ENCODE results near the gene GPRIN1. TPM values are rescaled to one million over a fixed set of nuclear protein-coding genes. Genes with fewer than 3 reads are reported as not detected.

GPRIN1 gene
- total and polyA plus RNA-seq, 4 donors = 0.23 to 0.50 (median 0.30) TPM; not detected in 1

DNA sequence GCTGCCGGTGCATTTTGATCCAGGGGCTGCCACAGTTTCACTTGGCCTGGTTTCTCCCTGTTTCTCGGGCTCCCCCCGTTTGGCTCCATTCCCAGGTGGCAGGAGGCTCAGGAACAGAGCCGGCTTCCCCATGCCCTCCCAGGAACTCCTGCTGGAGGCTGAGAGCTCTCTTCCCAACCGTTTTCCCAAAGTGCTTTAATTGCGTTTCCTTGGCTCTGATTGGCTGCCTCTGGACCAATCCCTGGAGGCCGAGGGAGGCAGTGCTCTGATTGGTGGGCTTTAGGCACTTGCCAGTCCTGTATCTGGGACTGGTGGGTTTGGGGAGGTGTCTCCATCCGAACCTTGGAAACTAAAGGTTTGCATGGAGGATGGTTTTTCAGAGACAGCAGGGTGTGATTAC is 42.2 kb upstream of the GPRIN1 start:
- WGBS = 88% methylated on average over 8 of the region's 8 CpGs

DNA sequence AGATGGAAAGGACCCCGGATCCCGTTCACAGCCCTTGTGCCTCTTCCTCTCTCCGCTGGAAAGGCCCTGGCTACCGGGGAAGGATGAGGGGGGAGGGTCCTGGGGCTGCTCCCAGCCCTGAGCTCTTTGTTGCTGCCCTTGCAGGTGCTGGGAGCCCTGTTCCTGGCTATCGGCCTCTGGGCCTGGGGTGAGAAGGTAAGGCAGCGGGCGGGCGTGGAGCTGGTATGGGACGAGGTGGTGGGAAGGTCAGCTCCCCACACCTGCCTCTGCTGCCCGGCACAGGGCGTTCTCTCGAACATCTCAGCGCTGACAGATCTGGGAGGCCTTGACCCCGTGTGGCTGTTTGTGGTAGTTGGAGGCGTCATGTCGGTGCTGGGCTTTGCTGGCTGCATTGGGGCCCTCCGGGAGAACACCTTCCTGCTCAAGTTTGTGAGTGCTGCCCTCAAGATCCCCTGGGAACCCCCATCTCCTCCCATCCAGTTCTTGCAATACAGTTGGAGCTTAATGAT is 41.6 kb upstream of the GPRIN1 start:
- peaks cover 0 to 12% (median 1%) of the 10 kb centered on the region in 4 donors for H3K36me3 ChIP-seq (ENCODE audit: control insufficient read depth in 4 of 4, insufficient read depth in 3 of 4, low read depth in 1 of 4, low read length in 3 of 4)
- TF ChIP-seq RXRA (IDR thresholded peaks at IDR 0.05) (no peak), NR2F2 (IDR thresholded peaks at IDR 0.05) (no peak), HNF4G (IDR thresholded peaks at IDR 0.05) (no peak), FOXA1 (IDR thresholded peaks at IDR 0.05) (no peak)
- WGBS = 94% methylated on average over 17 of the region's 17 CpGs
- no peaks in the 10 kb centered on the region for H3K27me3 ChIP-seq (ENCODE audit: control insufficient read depth in 4 of 4, insufficient read depth in 4 of 4, low read length in 3 of 4)
- H3K4me3 ChIP-seq (ENCODE audit: low read depth in 1 of 3, low read length in 3 of 3) = no peak overlapping the region
- no peak overlapping the region for H3K9ac ChIP-seq (ENCODE audit: low read depth in 1 of 2, low read length in 2 of 2)
- DNase-seq (ENCODE audit: low spot score) = no peak
- no peaks in the 10 kb centered on the region for H3K9me3 ChIP-seq (ENCODE audit: control insufficient read depth in 4 of 4, low read length in 3 of 4)
- H3K27ac ChIP-seq (ENCODE audit: low read depth in 1 of 2, low read length in 2 of 2) = no peak overlapping the region
- H3K4me1 ChIP-seq (ENCODE audit: control insufficient read depth in 4 of 4, insufficient read depth in 4 of 4, low read length in 3 of 4) = peaks cover 5 to 17% (median 13%) of the 10 kb centered on the region in 4 donors

More for the DNA sequence above, 42.2 kb upstream of the GPRIN1 start:
- Histone ChIP-seq H3K4me3 (ENCODE audit: low read depth in 1 of 3, low read length in 3 of 3) (no peak overlapping the region), H3K27ac (ENCODE audit: low read depth in 1 of 2, low read length in 2 of 2) (no peak overlapping the region), H3K9me3 (ENCODE audit: control insufficient read depth in 4 of 4, low read length in 3 of 4) (no peaks in the 10 kb centered on the region), H3K4me1 (ENCODE audit: control insufficient read depth in 4 of 4, insufficient read depth in 4 of 4, low read length in 3 of 4) (peaks cover 5 to 13% (median 8%) of the 10 kb centered on the region in 4 donors), H3K36me3 (ENCODE audit: control insufficient read depth in 4 of 4, insufficient read depth in 3 of 4, low read depth in 1 of 4, low read length in 3 of 4) (peaks cover 0 to 12% (median 1%) of the 10 kb centered on the region in 4 donors), H3K27me3 (ENCODE audit: control insufficient read depth in 4 of 4, insufficient read depth in 4 of 4, low read length in 3 of 4) (no peaks in the 10 kb centered on the region), H3K9ac (ENCODE audit: low read depth in 1 of 2, low read length in 2 of 2) (no peak overlapping the region)
- DNase-seq (ENCODE audit: low spot score) = no peak
- TF ChIP-seq, protein P1, sequence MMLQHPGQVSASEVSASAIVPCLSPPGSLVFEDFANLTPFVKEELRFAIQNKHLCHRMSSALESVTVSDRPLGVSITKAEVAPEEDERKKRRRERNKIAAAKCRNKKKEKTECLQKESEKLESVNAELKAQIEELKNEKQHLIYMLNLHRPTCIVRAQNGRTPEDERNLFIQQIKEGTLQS (IDR thresholded peaks at IDR 0.05) = no peak
- TF ChIP-seq GABPA (IDR thresholded peaks at IDR 0.05 in 1 of 2, conservative IDR thresholded peaks at IDR 0.05 in 1 of 2) (no peak), HNF4A (conservative IDR thresholded peaks at IDR 0.05) (no peak), TAF1 (conservative IDR thresholded peaks at IDR 0.05) (no peak), EGR1 (IDR thresholded peaks at IDR 0.05; ENCODE audit: low read depth in 2 of 2) (no peak), FOXA1 (IDR thresholded peaks at IDR 0.05) (no peak), HNF4G (IDR thresholded peaks at IDR 0.05) (no peak), FOXA2 (IDR thresholded peaks at IDR 0.05) (no peak)
- TF ChIP-seq, protein P2, sequence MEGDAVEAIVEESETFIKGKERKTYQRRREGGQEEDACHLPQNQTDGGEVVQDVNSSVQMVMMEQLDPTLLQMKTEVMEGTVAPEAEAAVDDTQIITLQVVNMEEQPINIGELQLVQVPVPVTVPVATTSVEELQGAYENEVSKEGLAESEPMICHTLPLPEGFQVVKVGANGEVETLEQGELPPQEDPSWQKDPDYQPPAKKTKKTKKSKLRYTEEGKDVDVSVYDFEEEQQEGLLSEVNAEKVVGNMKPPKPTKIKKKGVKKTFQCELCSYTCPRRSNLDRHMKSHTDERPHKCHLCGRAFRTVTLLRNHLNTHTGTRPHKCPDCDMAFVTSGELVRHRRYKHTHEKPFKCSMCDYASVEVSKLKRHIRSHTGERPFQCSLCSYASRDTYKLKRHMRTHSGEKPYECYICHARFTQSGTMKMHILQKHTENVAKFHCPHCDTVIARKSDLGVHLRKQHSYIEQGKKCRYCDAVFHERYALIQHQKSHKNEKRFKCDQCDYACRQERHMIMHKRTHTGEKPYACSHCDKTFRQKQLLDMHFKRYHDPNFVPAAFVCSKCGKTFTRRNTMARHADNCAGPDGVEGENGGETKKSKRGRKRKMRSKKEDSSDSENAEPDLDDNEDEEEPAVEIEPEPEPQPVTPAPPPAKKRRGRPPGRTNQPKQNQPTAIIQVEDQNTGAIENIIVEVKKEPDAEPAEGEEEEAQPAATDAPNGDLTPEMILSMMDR (IDR thresholded peaks at IDR 0.05; ENCODE audit: low read depth, low read length, missing input control) = no peak
- TF ChIP-seq, protein P3, sequence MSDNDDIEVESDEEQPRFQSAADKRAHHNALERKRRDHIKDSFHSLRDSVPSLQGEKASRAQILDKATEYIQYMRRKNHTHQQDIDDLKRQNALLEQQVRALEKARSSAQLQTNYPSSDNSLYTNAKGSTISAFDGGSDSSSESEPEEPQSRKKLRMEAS (IDR thresholded peaks at IDR 0.05) = no peak
- TF ChIP-seq, protein P4, sequence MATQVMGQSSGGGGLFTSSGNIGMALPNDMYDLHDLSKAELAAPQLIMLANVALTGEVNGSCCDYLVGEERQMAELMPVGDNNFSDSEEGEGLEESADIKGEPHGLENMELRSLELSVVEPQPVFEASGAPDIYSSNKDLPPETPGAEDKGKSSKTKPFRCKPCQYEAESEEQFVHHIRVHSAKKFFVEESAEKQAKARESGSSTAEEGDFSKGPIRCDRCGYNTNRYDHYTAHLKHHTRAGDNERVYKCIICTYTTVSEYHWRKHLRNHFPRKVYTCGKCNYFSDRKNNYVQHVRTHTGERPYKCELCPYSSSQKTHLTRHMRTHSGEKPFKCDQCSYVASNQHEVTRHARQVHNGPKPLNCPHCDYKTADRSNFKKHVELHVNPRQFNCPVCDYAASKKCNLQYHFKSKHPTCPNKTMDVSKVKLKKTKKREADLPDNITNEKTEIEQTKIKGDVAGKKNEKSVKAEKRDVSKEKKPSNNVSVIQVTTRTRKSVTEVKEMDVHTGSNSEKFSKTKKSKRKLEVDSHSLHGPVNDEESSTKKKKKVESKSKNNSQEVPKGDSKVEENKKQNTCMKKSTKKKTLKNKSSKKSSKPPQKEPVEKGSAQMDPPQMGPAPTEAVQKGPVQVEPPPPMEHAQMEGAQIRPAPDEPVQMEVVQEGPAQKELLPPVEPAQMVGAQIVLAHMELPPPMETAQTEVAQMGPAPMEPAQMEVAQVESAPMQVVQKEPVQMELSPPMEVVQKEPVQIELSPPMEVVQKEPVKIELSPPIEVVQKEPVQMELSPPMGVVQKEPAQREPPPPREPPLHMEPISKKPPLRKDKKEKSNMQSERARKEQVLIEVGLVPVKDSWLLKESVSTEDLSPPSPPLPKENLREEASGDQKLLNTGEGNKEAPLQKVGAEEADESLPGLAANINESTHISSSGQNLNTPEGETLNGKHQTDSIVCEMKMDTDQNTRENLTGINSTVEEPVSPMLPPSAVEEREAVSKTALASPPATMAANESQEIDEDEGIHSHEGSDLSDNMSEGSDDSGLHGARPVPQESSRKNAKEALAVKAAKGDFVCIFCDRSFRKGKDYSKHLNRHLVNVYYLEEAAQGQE (IDR thresholded peaks at IDR 0.05) = no peak
- TF ChIP-seq, protein P5, sequence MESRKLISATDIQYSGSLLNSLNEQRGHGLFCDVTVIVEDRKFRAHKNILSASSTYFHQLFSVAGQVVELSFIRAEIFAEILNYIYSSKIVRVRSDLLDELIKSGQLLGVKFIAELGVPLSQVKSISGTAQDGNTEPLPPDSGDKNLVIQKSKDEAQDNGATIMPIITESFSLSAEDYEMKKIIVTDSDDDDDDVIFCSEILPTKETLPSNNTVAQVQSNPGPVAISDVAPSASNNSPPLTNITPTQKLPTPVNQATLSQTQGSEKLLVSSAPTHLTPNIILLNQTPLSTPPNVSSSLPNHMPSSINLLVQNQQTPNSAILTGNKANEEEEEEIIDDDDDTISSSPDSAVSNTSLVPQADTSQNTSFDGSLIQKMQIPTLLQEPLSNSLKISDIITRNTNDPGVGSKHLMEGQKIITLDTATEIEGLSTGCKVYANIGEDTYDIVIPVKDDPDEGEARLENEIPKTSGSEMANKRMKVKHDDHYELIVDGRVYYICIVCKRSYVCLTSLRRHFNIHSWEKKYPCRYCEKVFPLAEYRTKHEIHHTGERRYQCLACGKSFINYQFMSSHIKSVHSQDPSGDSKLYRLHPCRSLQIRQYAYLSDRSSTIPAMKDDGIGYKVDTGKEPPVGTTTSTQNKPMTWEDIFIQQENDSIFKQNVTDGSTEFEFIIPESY (IDR thresholded peaks at IDR 0.05) = no peak

Measured in liver (tissue), 9 donors.